ENCODE results near the gene MVB12B. TPM values are rescaled to one million over a fixed set of nuclear protein-coding genes. Genes with fewer than 3 reads are reported as not detected.

MVB12B gene
- total RNA-seq, 2 donors from 2014 or later, result 18.6 to 19.7 TPM

DNA sequence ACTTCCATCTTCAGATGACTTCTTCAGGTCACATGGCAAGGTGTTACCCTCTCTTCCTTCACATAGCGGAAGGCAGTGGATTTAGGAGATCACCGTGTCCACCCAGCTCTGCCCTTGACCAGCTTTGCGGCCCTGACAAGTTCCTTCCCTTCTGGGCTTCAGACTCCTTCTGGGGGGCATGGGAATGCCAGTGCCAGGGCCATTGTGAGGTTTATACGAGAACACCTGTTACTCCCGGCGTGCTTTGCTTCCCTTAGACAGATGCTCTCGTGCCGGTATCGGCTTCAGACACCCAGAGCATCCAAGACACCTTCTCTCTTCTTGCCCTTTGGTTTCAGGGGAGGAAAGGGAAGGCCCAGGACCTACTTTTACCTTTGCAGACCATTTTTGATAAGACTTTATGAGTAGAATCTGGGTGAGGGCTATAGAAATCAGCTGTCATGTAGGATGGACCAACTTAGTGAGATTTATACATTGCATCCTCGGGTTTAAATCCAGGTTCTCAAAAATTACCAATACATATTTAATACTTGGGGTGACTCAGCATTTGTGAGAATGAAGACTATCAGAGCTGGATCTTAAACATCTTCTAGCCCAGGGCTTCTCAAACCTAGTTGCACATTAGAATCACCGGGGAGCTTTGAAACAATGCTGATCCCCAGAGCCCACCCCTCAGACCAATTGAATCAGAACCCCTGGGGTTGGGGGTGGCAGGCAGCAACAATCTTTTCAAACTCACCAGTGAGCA, 138.2 kb downstream of the MVB12B start:
- Mint-ChIP-seq H3K4me1 (peaks cover 7% of the 10 kb centered on the region), H3K27me3 (ENCODE audit: insufficient read depth) (no peaks in the 10 kb centered on the region), H3K36me3 (ENCODE audit: low read depth) (peaks cover 8% of the 10 kb centered on the region), H3K27ac (no peak overlapping the region), H3K9me3 (no peaks in the 10 kb centered on the region), H3K4me3 (no peak overlapping the region)
- H3K27me3 ChIP-seq (ENCODE audit: control insufficient read depth, insufficient read depth, low read length, poor library complexity, severe bottlenecking), result no peaks in the 10 kb centered on the region
- no peak overlapping the region for H3K4me3 ChIP-seq (ENCODE audit: low read length)
- WGBS, 2 experiments (ENCODE audit: insufficient coverage in 1 of 2, insufficient read length in 1 of 2), result 96% methylated on average over 8 to 11 of the region's 11 CpGs
- no peaks in the 10 kb centered on the region for H3K4me1 ChIP-seq (ENCODE audit: control insufficient read depth, insufficient read depth, low read length)
- no peak overlapping the region for H3K9ac ChIP-seq (ENCODE audit: extremely low read depth, low read length, poor library complexity, severe bottlenecking)
- H3K36me3 ChIP-seq (ENCODE audit: control insufficient read depth, insufficient read depth, low read length), result no peaks in the 10 kb centered on the region
- no peak for DNase-seq
- TF ChIP-seq, protein P1, sequence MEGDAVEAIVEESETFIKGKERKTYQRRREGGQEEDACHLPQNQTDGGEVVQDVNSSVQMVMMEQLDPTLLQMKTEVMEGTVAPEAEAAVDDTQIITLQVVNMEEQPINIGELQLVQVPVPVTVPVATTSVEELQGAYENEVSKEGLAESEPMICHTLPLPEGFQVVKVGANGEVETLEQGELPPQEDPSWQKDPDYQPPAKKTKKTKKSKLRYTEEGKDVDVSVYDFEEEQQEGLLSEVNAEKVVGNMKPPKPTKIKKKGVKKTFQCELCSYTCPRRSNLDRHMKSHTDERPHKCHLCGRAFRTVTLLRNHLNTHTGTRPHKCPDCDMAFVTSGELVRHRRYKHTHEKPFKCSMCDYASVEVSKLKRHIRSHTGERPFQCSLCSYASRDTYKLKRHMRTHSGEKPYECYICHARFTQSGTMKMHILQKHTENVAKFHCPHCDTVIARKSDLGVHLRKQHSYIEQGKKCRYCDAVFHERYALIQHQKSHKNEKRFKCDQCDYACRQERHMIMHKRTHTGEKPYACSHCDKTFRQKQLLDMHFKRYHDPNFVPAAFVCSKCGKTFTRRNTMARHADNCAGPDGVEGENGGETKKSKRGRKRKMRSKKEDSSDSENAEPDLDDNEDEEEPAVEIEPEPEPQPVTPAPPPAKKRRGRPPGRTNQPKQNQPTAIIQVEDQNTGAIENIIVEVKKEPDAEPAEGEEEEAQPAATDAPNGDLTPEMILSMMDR (conservative IDR thresholded peaks at IDR 0.05), result no peak
- H3K27ac ChIP-seq (ENCODE audit: low read depth, low read length), result no peak overlapping the region
- no peaks in the 10 kb centered on the region for H3K9me3 ChIP-seq (ENCODE audit: control insufficient read depth, low read length)

GRCh38 chr9:126465977-126466376, 139.3 kb downstream of the MVB12B start:
- no peak overlapping the region for H3K4me3 ChIP-seq (ENCODE audit: low read length)
- no peak overlapping the region for H3K27ac ChIP-seq (ENCODE audit: low read depth, low read length)
- Mint-ChIP-seq H3K4me3 (no peak overlapping the region), H3K4me1 (peaks cover 7% of the 10 kb centered on the region), H3K27ac (no peak overlapping the region), H3K9me3 (no peaks in the 10 kb centered on the region), H3K27me3 (ENCODE audit: insufficient read depth) (no peaks in the 10 kb centered on the region), H3K36me3 (ENCODE audit: low read depth) (peaks cover 8% of the 10 kb centered on the region)
- H3K9me3 ChIP-seq (ENCODE audit: control insufficient read depth, low read length), result no peaks in the 10 kb centered on the region
- 92 to 95% methylated on average over 6 of the region's 6 CpGs for whole genome bisulfite sequencing, 2 experiments (ENCODE audit: insufficient coverage in 1 of 2, insufficient read length in 1 of 2)
- no peaks in the 10 kb centered on the region for H3K27me3 ChIP-seq (ENCODE audit: control insufficient read depth, insufficient read depth, low read length, poor library complexity, severe bottlenecking)
- DNase-seq, result no peak
- TF ChIP-seq, protein P1 (conservative IDR thresholded peaks at IDR 0.05), result no peak
- no peaks in the 10 kb centered on the region for H3K4me1 ChIP-seq (ENCODE audit: control insufficient read depth, insufficient read depth, low read length)
- H3K36me3 ChIP-seq (ENCODE audit: control insufficient read depth, insufficient read depth, low read length), result no peaks in the 10 kb centered on the region
- H3K9ac ChIP-seq (ENCODE audit: extremely low read depth, low read length, poor library complexity, severe bottlenecking), result no peak overlapping the region

- WGBS, 2 experiments (ENCODE audit: insufficient coverage in 1 of 2, insufficient read length in 1 of 2), result 95 to 100% methylated on average over 7 to 14 of the region's 14 CpGs
- no peak overlapping the region for H3K27ac Mint-ChIP-seq
- Histone ChIP-seq H3K36me3 (ENCODE audit: control insufficient read depth, insufficient read depth, low read length) (no peaks in the 10 kb centered on the region), H3K27me3 (ENCODE audit: control insufficient read depth, insufficient read depth, low read length, poor library complexity, severe bottlenecking) (no peaks in the 10 kb centered on the region), H3K9me3 (ENCODE audit: control insufficient read depth, low read length) (no peaks in the 10 kb centered on the region), H3K9ac (ENCODE audit: extremely low read depth, low read length, poor library complexity, severe bottlenecking) (no peak overlapping the region), H3K27ac (ENCODE audit: low read depth, low read length) (no peak overlapping the region), H3K4me3 (ENCODE audit: low read length) (no peak overlapping the region), H3K4me1 (ENCODE audit: control insufficient read depth, insufficient read depth, low read length) (peaks cover 6% of the 10 kb centered on the region)
- H3K4me3 Mint-ChIP-seq, result no peak overlapping the region
- TF ChIP-seq, protein P1 (conservative IDR thresholded peaks at IDR 0.05), result no peak
- H3K4me1 Mint-ChIP-seq, result peaks cover 29% of the 10 kb centered on the region
- DNase-seq, result no peak
- H3K27me3 Mint-ChIP-seq (ENCODE audit: insufficient read depth), result no peaks in the 10 kb centered on the region
- H3K9me3 Mint-ChIP-seq, result no peaks in the 10 kb centered on the region
- peaks cover 8% of the 10 kb centered on the region for H3K36me3 Mint-ChIP-seq (ENCODE audit: low read depth)
Observed at GRCh38 chr9:126468141-126468825, 141.7 kb downstream of the MVB12B start.

All from endodermal cell (in vitro differentiated cells).